Effector memory CD4-positive, alpha-beta T cell (primary cell): Measurements from ENCODE around the gene GALP.
"Not testable (repeated sequence)": the region's sequence is repeated elsewhere in the genome, so short reads cannot be mapped to it uniquely, and the experiment has no call there.

ENCODE experiments used
- DNase-seq, 3 donors: peaks; one replicate each; pipeline ENCODE4 v3.0.0-alpha.2; 2020
- H3K27ac ChIP-seq: 2 replicates; pipeline ENCODE4 v1.7.0; 2013; ENCODE audit warnings: mild to moderate bottlenecking, low read length, moderate library complexity; ENCODE audit not compliant: insufficient read depth, poor library complexity, severe bottlenecking
- H3K27me3 ChIP-seq: replicated peaks from 2 replicates; pipeline ENCODE4 v1.7.0; 2013; ENCODE audit warnings: mild to moderate bottlenecking, low read length; ENCODE audit not compliant: insufficient read depth, control insufficient read depth, poor library complexity, severe bottlenecking
- H3K36me3 ChIP-seq: 2 replicates; pipeline ENCODE4 v1.7.0; 2013; ENCODE audit warnings: mild to moderate bottlenecking, low read length, moderate library complexity; ENCODE audit not compliant: control insufficient read depth, insufficient read depth
- H3K4me1 ChIP-seq: 2 replicates; pipeline ENCODE4 v1.7.0; 2013; ENCODE audit warnings: low read length, mild to moderate bottlenecking; ENCODE audit not compliant: control insufficient read depth, insufficient read depth, poor library complexity, severe bottlenecking
- H3K4me3 ChIP-seq: 2 replicates; pipeline ENCODE4 v1.7.0; 2013; ENCODE audit warnings: low read length, low read depth, mild to moderate bottlenecking; ENCODE audit not compliant: insufficient read depth, poor library complexity, severe bottlenecking
- H3K9me3 ChIP-seq: 2 replicates; pipeline ENCODE4 v1.7.0; 2013; ENCODE audit warnings: mild to moderate bottlenecking, low read length, moderate library complexity; ENCODE audit not compliant: control insufficient read depth

GALP gene

GRCh38 chr19:56147307-56147706 is 28.5 kb upstream of the GALP start:
- no peaks in the 10 kb centered on the region for H3K27me3 ChIP-seq
- no peaks in the 10 kb centered on the region for H3K9me3 ChIP-seq
- DNase-seq, result no peak
- peaks cover 10% of the 10 kb centered on the region for H3K36me3 ChIP-seq
- no peak overlapping the region for H3K4me3 ChIP-seq
- H3K27ac ChIP-seq, result no peak overlapping the region
- no peaks in the 10 kb centered on the region for H3K4me1 ChIP-seq

GRCh38 chr19:56148096-56148495 is 27.7 kb upstream of the GALP start:
- no peaks in the 10 kb centered on the region for H3K9me3 ChIP-seq
- no peaks in the 10 kb centered on the region for H3K27me3 ChIP-seq
- no peak overlapping the region for H3K27ac ChIP-seq
- no peaks in the 10 kb centered on the region for H3K4me1 ChIP-seq
- no peak for DNase-seq
- H3K4me3 ChIP-seq, result no peak overlapping the region
- peaks cover 10% of the 10 kb centered on the region for H3K36me3 ChIP-seq

GRCh38 chr19:56148955-56149655 is 26.7 kb upstream of the GALP start:
- H3K36me3 ChIP-seq, result peaks cover 10% of the 10 kb centered on the region
- H3K27ac ChIP-seq, H3K4me1 ChIP-seq, H3K27me3 ChIP-seq, H3K9me3 ChIP-seq, H3K4me3 ChIP-seq, DNase-seq: not testable (repeated sequence)

GRCh38 chr19:56149656-56150038 is 26.2 kb upstream of the GALP start:
- Histone ChIP-seq H3K9me3 (no peaks in the 10 kb centered on the region), H3K4me1 (no peaks in the 10 kb centered on the region), H3K4me3 (no peak overlapping the region), H3K36me3 (peaks cover 12% of the 10 kb centered on the region), H3K27me3 (no peaks in the 10 kb centered on the region), H3K27ac (no peak overlapping the region)
- DNase-seq, result no peak

GRCh38 chr19:56150358-56150757 is 25.4 kb upstream of the GALP start:
- H3K4me1 ChIP-seq, result no peaks in the 10 kb centered on the region
- peaks cover 19% of the 10 kb centered on the region for H3K36me3 ChIP-seq
- H3K4me3 ChIP-seq, result no peak overlapping the region

GRCh38 chr19:56152644-56153043 is 23.2 kb upstream of the GALP start:
- H3K27me3 ChIP-seq, result no peaks in the 10 kb centered on the region
- no peak overlapping the region for H3K4me3 ChIP-seq
- no peak overlapping the region for H3K27ac ChIP-seq
- no peak for DNase-seq
- no peaks in the 10 kb centered on the region for H3K4me1 ChIP-seq
- peaks cover 21% of the 10 kb centered on the region for H3K36me3 ChIP-seq
- no peaks in the 10 kb centered on the region for H3K9me3 ChIP-seq

More at GRCh38 chr19:56150358-56150757, 25.4 kb upstream of the GALP start:
- H3K27me3 ChIP-seq, result no peaks in the 10 kb centered on the region
- H3K9me3 ChIP-seq, result no peaks in the 10 kb centered on the region
- DNase-seq, result no peak
- no peak overlapping the region for H3K27ac ChIP-seq

GRCh38 chr19:56153507-56153906 is 22.3 kb upstream of the GALP start:
- H3K9me3 ChIP-seq, result no peaks in the 10 kb centered on the region
- no peak overlapping the region for H3K27ac ChIP-seq
- no peak for DNase-seq
- H3K4me1 ChIP-seq, result no peaks in the 10 kb centered on the region
- H3K27me3 ChIP-seq, result no peaks in the 10 kb centered on the region
- H3K36me3 ChIP-seq, result peaks cover 25% of the 10 kb centered on the region
- no peak overlapping the region for H3K4me3 ChIP-seq

GRCh38 chr19:56155124-56155687 is 20.6 kb upstream of the GALP start:
- no peaks in the 10 kb centered on the region for H3K27me3 ChIP-seq
- H3K4me3 ChIP-seq, result no peak overlapping the region
- no peaks in the 10 kb centered on the region for H3K4me1 ChIP-seq
- H3K36me3 ChIP-seq, result peaks cover 34% of the 10 kb centered on the region
- no peak for DNase-seq
- H3K27ac ChIP-seq, result no peak overlapping the region
- no peaks in the 10 kb centered on the region for H3K9me3 ChIP-seq

GRCh38 chr19:56156768-56157167 is 19.0 kb upstream of the GALP start:
- Histone ChIP-seq H3K4me1 (no peaks in the 10 kb centered on the region), H3K36me3 (peaks cover 37% of the 10 kb centered on the region), H3K9me3 (no peaks in the 10 kb centered on the region), H3K4me3 (no peak overlapping the region), H3K27me3 (no peaks in the 10 kb centered on the region), H3K27ac (no peak overlapping the region)
- DNase-seq, result no peak

- Histone ChIP-seq H3K4me3 (no peak overlapping the region), H3K36me3 (peaks cover 37% of the 10 kb centered on the region), H3K4me1 (no peaks in the 10 kb centered on the region), H3K9me3 (no peaks in the 10 kb centered on the region), H3K27ac (no peak overlapping the region), H3K27me3 (no peaks in the 10 kb centered on the region)
- no peak for DNase-seq
Observed at GRCh38 chr19:56158170-56158757, 17.5 kb upstream of the GALP start.
